ENCODE measurements around the gene TRIM24.

- TF ChIP-seq CTCF (IDR thresholded peaks at IDR 0.05; ENCODE audit: poor library complexity) (no peak), EZH2 (IDR thresholded peaks at IDR 0.05; ENCODE audit: borderline replicate concordance) (no peak)
These were observed 124.2 kb downstream of the TRIM24 start for GRCh38 chr7:138584283-138584682.

All from hepatocyte (in vitro differentiated cells).